NCI-H510A (cell line): ENCODE measurements around the gene GNG4.

ENCODE experiments used
- DNase-seq: peaks from one replicate; lab custom pipeline; 2025; lab: John Stamatoyannopoulos, UW

GNG4 gene

DNA sequence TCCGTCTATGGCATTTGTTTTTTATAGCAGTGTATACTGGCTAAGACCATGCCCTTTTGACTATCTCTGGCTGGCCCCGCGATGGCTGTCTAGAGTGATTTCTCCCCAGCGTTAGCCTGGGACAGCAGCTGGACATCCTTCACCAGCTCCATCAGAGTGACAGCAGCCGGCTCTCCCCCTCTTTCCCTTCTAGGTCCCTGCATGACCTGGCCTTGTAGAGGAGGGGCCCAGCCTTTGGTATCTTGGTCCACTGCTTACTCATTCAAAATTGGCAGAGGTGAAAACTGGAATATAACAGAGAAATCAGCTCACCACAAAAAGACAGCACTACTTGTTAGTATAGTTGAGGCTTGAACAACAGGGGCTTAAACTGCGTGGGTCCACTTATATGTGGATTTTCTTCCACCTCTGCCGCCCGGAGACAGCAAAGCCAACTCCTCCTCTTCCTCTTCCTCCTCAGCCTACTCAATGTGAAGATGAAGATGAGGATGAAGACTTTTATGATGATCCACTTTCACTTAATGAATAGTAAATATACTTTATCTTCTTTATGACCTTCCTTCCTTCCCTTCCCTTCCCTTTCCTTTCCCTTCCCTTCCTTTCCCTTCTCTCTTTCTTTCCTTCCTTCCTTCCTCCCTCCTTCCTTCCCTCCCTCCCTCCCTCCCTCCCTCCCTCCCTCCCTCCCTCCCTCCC, 116.0 kb downstream of the GNG4 start:
- DNase-seq, result no peak

DNA sequence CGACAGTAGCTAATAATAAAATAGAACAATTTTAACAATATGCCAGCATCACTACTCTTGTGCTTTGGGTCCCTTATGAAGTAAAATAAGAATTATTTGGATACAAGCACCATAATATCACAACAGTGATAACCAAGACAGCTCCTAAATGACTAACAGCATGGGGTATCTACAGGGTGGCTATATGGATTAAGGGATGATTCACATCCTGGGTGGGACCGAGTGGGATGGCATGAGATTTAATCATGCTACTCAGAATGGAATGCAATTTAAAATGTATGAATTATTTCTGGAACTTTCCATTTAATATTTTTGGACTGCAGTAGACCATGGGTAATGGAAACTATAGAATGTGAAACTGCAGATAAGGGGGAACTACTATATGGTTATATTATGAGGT, 117.2 kb downstream of the GNG4 start:
- no peak for DNase-seq

DNA sequence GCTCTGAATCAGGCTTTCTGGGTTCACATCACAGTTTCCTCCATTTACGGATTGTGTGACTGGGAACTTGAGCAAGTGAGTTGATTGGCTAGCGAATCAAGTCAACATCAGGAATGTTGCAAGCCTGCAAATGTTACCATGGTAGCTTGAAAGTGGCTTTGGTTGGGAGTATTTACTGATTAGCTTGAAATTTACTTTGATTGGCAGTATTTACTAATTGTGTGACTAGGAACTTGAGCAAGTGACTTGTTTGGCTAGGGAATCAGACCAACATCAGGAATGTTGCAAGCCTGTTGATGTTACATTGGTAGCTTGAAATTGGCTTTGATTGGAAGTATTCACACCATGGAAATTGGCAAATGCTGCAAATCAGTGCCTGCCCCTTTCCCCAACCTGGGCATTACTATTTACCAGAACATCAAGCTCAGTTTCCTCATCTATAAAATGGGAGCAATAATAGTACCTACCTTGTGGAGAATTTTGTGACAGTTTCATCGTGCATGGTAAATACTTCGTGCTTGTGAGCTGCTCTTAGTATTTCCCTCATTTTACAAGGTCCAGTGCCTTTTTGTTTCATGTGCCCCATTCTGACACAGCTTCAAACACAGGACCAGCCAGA, 122.3 kb downstream of the GNG4 start:
- DNase-seq, result no peak

DNA sequence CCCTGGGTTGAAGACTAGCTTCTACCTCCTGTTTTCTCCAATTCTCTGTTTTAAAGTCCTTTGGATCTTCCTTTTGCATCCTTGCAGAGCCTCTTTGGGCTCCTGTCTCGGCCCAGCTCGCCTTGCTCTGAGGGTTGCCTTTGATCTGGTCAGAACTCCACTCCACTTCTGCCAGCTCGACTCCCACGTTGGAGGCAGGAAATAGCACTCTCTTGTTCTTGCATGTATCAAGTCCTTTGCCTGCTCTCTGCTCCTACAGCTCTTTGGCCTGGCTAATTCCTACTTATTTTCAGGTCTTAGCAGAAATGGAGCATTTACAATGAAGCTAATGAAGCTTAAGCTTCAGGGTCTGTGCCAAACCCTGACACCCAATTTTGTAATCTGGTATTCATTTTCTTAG, 124.3 kb downstream of the GNG4 start:
- DNase-seq, result no peak

DNA sequence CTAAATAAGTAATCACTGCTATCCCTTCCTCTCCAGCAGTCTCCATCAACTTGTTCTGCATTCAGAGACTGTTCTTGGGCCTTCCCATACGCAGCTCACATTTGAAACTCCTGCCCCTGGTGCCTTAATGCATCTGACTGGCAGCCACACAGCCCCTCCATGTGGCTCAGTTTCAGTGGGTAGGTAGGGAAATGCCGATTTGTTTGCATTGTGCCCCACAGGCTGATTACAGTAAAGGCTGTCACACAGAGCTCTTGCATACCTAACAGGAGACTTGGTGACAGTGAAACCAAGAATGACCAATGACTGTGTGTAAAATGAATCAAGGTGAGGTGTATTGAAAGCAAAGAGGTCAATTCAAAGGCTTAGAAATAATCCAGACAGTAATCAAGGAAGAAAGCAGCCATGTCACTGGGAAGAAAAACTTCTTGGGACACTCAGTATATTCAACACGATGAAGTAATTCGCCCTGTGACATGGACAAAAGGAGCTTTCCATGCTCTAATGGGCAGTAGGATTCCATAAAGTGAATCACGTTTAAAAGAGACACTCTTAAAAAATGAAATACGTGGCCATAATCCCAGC, 132.6 kb downstream of the GNG4 start:
- no peak for DNase-seq

DNA sequence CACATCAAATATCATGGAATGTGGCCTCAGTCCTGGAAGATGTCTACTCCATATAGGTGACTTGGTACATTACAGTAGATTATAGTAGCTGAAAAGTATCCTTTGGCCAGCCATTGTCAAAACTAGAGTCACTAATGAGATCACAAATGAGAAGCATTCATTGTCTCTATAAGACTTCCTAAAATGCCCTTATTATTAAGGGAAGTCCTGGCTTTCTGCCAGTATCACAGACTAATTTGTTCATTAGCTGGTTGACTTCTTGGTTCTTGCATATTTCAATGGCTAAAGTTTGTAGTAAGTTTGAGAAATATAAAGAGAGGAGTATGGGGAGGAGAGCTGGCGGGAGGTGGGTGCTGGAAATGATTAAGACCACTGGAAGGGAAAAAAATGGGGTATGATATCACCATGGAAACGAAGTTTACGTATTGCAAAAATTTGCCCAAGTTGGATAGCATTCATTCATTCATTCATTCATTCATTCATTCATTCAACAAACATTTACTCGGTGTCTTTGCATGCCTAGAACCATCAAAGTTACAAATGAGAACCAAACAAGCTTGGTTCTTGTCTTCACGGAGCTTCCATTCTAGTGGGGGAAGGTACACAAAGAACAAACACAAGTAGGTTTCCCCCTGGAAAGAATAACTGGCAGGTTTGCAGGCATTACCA, 133.6 kb downstream of the GNG4 start:
- DNase-seq, result no peak

DNA sequence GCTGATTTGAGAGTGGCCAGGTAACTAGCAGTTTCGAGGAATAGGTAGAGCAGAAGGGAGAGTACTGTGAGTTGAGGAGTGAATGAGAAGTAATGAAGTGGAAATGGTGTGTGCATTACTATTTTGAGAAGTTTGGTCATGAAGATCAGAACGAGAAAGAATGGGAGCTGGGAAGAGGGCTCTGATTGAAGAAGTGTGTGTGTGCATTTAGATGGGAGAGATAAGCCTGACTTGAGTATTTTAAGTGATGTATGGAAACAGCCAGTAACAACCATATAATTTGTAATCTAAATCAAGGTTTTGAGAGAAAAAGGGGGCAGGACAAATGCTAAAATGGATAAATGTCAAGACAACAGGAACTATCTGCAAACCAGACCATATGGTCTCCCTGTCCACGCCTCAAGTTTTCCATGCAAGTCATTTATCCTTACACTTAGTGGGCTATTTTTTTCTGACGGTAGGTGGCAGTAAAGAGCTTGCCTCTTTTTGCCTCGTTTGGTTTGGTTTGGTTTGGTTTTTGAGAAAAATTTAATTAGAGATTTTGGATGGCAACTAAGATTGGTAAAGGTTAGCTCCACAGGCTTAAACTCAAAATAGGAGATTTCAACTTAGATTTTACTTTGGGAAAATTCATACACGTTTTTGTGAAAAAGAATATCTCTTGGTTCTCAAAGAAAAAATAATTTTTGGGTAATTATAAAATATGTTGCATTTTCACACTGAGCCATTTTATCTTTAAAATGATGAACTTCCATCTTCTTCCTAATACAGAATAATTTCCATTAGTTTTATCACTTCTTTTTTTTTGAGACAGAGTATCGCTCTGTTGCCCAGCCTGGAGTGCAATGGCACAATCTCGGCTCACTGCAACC, 135.9 kb downstream of the GNG4 start:
- DNase-seq, result no peak

DNA sequence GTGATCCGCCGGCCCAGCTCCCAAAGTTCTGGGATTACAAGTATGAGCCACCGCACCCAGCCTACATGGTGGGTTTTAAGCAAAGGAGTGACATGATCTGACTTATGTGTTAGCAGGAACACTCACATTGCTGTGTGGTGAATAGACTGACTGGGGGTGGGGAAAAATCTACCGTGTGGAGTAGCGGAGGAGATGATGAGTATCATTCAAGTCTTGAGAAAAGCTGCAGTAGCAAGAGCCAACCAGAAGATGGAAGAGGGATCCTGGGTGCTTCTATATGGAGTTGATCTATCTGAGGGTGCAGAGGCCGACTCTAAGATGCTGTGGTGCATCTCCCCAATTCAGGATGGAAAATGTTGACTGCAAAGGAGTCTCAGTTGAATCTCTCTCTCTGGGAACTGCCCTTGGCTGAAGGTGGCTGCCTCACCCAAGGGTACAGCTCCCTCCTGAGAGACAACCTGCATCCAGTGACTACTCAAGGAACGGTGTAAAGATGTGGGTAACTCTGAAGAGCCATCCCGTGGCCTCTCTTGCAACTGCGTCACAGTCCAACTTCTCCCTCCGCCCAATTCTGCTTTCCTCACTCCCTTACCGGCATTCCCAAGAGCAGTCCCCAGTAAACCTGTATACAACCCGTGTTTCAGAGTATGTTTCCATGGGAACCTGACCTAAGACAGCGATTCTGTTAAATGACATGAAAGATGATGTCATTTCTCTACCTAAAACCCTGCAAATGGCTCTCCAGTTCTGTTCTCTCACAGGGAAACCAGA, 137.9 kb downstream of the GNG4 start:
- DNase-seq, result no peak

DNA sequence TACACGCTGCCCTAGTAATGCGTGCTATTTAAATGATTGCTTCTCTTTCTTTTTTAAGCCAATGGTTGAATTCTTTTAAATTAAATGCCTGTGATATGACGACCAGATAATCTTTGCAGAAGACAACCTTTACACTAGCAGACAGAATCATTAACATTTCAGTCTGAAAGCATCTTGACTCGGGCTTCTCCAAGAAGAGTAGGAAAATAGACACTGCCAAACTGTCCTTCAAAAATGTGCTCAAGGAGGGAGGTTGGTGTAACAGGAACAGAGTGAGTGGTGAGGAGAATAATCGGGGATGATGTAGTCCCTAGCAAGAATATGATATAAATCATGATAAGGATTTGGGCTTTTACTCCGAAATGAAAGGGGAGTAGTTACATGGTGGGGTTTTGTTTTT, 138.8 kb downstream of the GNG4 start:
- DNase-seq, result no peak

DNA sequence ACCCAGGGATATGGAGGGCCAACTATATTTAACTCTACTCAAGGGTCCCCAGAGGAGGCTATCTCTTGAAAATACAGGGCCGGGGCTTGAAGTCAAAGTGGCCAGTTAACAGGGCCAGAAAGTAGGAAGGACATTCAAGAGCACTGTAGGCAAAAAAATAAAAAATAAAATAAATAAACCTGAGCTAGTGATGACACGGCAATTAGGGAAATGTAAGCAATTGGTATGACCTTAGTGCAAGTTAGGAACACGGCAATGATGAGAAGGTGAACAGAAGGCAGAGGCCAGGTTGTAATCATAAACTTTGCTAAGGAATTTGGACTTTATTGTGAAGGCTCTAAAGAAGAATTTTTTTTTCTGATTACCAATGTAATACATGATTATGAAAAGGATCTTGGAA, 142.0 kb downstream of the GNG4 start:
- DNase-seq, result no peak

DNA sequence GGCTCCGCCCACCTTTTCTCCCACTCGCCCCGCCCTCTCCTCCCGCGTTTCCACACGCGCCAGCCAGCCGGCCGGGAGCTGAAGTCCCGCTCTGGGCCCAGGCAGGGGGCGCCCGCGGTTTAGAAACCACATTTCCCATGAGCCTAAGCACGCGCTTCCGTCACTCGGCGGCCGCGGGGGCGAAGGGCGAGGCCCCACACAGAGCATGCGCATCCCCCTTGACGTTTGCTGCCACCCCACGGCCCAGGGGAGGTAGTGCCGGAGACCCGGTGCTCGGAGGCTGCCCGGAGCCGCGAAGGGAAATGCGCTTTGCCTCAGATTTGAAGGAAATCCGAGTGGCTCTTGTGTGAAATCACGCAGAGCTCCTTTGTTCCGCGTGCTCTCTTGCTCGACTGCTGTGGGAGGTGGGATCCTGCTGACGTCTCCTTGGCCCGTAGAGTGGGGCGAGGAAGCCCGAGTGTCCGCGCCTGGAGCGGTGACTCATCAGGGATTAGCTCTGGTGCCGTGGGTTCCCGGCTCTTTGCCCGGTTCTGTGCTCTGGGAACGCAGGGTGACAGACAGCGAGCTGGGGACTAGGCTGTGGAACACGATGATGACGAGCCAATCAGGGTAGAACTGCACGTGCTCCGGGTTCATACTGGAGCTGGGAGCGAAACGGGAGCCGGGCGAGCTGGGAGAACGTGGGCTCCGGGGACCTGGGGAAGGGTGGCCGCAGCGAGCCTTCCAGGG, 144.9 kb downstream of the GNG4 start:
- peak; percentile 89 for DNase-seq

DNA sequence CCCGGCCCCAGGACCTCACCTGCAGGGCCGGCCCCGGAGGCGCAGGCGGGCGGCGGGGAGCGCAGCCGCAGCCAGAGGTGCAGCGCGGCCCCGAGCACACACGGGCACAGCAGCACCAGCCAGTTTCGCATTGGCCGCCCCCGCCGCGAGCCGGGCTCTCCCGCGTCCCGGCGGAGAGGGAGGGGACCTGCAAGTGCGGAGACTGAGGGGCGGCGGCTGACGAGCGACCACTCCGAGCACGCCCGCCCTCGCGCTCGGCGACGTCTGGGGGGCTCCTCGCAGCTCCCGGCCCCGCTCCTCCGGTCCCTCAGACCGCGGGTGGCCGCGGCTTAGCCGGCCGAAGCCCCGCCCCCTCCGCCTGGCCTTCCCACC, 145.5 kb downstream of the GNG4 start, which contains the start of gene B3GALNT2:
Gene B3GALNT2, minus strand, starts transcription at position 331 of the 372 bp plus-strand sequence. Its CDS starts 200 bp downstream, at position 131.
- peak; percentile 72 for DNase-seq

DNA sequence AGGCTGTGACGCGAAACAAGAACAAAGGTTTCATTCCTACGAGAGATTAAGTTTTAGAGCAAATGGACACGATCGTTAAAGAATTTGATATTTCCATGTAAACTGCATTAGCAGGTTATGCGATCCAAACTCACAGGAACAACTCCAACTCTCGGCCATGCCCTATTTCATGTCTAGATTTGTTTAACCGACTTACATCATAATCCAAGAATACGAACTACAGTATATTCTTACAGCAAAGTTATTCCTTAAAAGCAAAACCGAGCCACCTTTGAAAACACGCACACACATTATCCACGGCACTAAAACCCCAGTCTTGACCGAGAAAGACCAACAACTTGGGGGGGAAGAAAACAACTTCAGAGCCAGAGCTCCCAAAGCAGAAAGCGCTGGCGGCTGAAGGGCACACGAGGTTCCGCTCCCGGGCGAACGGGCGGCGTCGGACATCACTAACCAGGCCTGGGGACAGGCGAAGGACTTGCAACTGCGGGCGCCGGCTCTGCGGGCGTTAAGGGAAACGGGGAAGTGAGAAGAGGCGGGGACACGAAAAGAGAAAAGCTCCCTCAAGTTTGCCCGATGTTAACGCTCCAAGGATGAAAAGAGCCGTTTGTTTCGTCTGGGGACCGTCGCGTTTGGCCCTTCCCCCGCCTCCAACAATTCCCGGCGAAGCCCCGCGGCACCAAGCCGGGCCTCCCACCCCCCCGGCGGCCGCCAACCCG, 146.0 kb downstream of the GNG4 start:
- DNase-seq, result peak; percentile 23

DNA sequence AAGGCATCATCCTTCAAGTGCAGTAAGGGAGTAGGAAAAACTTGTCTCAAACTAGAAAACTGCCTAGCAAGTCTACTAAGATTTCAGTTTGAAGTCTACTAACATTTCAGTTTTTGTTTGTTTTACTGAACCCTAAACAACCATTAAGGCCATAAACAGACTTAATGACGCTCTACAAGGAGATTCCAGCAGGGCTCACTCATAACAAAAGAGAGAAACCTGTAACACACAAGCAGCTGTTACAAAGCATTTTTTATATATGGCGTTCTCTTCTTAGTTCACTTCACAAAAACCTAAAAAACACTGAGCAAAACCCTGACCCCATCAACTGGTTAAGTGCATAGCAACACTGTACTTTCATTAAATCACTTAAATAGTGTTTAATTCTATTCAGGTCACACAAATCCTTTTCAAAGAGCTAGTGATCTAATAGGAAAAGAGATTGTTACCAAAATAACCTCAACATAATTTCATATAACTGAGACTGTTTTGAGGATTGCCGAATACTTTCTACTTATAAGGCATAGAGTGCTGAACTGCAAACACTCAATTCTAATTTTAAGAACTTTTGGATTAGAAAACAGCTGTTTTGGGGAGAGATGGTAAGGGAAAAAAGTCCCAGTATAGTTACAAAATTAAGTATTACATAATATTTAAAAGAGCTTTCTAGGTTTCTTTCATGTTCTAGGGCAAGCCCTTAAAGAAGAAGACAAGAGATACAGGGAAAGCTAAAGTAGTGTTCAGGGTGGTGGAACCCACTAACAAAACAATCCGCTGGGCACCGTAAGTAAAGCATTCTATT, 146.8 kb downstream of the GNG4 start:
- no peak for DNase-seq

DNA sequence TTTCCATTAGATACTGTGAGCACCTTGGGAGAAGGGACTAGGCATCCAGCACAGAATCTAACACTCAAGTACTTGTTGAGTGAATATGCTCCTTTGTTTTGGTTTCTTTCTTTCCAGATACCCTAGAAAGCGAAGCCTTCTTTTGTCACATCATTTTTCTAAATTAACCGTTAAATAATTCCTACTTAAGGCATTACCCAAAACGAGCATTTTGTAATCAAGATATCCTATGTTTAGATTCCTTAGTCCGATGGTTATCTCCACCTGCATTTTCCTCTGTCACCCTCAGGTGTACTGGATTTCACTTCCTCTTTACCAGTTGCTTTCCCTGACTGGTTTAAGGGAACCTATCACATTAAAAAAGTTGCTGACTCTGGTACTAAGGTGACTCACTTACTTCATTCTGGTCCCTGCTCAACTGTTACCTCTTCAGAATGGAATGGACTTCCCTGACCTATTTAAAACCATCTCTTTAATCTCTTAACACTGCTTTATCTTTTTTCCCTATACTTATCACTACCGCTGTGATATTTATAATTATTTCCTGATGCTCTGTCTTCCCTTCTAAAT, 148.5 kb downstream of the GNG4 start:
- no peak for DNase-seq
